Measurements from ENCODE around the gene GRK1.

GRK1 gene

DNA sequence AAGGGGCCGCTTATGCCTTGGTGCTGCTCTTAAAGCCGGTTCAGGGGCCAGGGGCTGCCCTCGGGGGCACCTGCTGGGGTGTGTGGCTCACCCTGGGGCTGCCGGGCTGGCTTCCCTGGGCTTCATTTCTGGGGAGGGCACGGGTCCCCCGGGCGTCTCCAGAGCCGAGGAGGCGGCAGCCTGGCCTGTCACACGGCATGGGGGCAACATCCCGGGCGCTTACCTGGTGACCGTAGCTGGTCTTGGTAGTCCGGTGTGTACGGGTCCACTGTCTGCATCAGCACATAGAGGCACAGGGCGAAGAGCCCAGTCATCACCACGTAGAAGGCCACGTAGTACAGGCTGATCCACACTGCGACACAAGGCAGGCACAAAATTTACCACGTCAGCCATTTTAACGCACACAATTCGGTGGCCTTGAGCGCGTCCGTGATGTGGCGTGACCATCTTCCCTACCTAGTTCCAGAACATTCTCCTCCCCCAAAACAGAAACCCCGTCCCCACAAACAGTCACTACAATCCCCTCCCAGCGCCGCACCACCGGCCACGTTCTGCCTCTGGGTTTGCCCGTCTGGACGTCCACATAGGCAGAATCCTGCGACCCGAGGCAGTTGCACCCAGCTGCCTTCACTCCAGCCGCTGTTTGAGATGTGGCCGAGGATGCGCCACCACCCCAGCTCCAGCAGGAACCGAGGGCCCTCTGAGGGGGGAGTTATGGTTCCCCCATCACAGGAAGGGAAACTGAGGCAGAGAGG is 12.3 kb upstream of the GRK1 start:
- DNase-seq (ENCODE audit: low read depth) = no peak
- H3K4me3 ChIP-seq (ENCODE audit: low read length) = no peak overlapping the region
- TF ChIP-seq, protein P1, sequence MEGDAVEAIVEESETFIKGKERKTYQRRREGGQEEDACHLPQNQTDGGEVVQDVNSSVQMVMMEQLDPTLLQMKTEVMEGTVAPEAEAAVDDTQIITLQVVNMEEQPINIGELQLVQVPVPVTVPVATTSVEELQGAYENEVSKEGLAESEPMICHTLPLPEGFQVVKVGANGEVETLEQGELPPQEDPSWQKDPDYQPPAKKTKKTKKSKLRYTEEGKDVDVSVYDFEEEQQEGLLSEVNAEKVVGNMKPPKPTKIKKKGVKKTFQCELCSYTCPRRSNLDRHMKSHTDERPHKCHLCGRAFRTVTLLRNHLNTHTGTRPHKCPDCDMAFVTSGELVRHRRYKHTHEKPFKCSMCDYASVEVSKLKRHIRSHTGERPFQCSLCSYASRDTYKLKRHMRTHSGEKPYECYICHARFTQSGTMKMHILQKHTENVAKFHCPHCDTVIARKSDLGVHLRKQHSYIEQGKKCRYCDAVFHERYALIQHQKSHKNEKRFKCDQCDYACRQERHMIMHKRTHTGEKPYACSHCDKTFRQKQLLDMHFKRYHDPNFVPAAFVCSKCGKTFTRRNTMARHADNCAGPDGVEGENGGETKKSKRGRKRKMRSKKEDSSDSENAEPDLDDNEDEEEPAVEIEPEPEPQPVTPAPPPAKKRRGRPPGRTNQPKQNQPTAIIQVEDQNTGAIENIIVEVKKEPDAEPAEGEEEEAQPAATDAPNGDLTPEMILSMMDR (conservative IDR thresholded peaks at IDR 0.05; ENCODE audit: low read length) = no peak

DNA sequence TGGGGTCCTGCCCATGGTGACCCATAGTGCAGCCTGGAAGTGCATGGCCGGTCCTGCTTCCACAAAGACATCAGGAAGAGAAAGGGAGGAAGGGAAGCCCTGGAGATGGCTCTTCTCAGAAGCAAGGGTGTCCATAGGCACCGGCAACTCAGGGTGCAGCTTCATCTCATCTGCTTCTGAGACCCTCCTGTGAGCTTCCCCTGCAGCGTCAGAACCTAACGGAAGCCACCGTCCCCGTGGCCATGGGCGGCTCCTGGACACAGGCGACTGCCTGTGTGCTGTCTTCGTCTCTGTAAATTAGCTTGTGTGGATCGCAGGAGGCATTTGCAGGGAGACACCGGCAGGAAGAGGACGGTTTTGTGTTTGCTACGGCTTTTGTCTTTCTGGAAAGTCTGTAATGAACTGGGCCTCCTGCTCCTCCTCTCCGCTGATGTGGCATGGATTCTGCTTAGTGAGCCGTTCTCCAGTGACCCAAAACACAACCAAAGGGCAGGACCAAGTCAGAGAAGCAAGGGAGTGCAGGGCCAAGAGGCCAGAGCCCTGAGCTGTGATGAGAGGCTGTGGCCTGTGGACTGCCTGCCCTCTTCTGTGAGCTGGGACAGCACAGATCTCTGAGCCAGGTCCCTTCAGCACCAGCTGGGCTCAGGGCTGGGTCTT is 11.5 kb upstream of the GRK1 start:
- DNase-seq (ENCODE audit: low read depth) = no peak
- no peak overlapping the region for H3K4me3 ChIP-seq (ENCODE audit: low read length)
- TF ChIP-seq, protein P1 (conservative IDR thresholded peaks at IDR 0.05; ENCODE audit: low read length) = no peak

DNA sequence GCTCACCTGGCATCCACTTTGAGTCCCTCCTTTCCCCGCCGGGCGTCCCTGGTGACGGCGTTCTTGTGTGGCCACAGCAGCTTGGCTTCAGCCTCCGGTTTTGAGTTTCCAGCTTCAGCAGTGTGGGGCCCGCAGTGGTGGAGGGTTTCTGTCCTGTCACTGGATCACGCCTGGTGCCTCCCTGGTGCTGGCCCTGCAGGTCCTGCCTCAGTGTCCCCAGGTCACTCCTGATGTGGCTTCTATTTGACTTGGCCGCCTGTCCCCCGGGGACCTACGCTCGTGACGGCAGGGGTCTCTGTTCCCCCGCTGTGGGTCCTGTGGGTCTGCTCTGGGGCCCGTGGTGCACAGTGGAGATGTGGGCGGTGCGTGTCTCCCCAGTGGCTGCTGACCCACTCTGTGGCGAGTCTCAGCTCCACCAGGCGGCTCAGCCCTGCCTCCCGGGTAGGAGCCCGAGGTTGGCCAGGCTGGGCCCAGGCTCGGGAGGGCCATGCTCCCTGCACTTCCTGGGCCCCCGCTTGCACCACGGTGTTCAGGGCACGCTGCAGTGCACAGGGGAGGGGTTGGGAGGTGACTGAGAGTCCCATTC is 10.9 kb upstream of the GRK1 start:
- no peak overlapping the region for H3K4me3 ChIP-seq (ENCODE audit: low read length)
- TF ChIP-seq, protein P1 (conservative IDR thresholded peaks at IDR 0.05; ENCODE audit: low read length) = no peak

DNA sequence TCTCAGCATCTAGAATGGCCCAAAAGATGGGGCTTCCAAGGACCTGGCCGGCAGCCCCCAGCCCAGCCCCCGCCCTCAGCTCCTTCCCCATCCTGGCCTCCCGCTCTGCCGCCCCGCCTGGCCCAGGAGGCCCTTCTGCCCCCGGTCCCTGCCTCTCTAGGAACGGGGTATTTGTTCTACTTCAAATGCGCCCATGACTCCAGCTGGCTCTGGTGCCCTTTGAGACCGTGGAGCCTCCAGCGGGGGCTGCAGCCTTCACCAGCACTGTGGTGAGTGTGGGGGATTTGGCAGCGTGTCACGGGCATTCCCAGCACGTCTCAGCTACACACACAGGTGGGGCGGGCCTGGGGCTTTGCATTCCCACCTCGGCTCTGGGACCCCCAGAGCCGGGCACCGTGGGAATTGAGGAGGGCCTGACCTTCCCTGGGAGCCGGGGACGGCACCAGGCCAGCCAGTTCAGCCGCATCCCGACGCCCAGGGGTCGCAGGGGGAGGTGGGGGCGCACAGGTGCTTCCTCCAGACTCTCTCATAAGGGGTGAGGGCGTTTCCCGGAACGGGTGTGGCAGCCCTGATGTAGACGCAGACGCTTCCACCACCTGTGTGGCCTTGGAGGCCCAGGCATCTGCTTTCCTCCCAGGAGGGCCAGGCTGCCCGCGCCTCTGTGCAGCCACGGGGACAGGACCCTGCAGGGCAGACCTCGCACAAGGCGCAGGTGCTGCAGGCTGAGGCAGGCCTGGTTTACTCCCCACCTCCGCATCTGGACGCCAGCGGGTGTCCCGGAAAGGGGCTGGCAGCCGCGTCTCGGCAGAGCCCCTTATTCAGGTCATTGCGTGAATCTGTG is 10.0 kb upstream of the GRK1 start:
- DNase-seq (ENCODE audit: low read depth) = no peak
- TF ChIP-seq, protein P1 (conservative IDR thresholded peaks at IDR 0.05; ENCODE audit: low read length) = no peak
- H3K4me3 ChIP-seq (ENCODE audit: low read length) = no peak overlapping the region

More for the DNA sequence above, 10.9 kb upstream of the GRK1 start:
- no peak for DNase-seq (ENCODE audit: low read depth)

GRCh38 chr13:113657851-113658741 is 8.9 kb upstream of the GRK1 start, which contains the start of gene ATP4B:
Gene ATP4B (minus strand): TSS chr13:113658198. CDS start chr13:113658144, 54 bp downstream.
- H3K4me3 ChIP-seq (ENCODE audit: low read length) = no peak within 1 kb of the TSS
- DNase-seq (ENCODE audit: low read depth) = no peak
- TF ChIP-seq, protein P1 (conservative IDR thresholded peaks at IDR 0.05; ENCODE audit: low read length) = no peak

- TF ChIP-seq, protein P1 (conservative IDR thresholded peaks at IDR 0.05; ENCODE audit: low read length) = no peak
- no peak for DNase-seq (ENCODE audit: low read depth)
Measured at GRCh38 chr13:113658836-113659235, 8.2 kb upstream of the GRK1 start.

More at GRCh38 chr13:113658836-113659235, 8.2 kb upstream of the GRK1 start:
- H3K4me3 ChIP-seq (ENCODE audit: low read length) = no peak overlapping the region
